Psoas muscle (tissue), 8 donors: ENCODE measurements around the gene MRPS30. TPM values are rescaled to one million over a fixed set of nuclear protein-coding genes. Genes with fewer than 3 reads are reported as not detected.
"Not testable (repeated sequence)": the region's sequence is repeated elsewhere in the genome, so short reads cannot be mapped to it uniquely, and the experiment has no call there.

Source experiments
- ATAC-seq, 4 donors: fragments of 200-7000 bp; cut with Tn5 transposase; one replicate each; pipeline ENCODE4 v1.9.1; 2020; ENCODE audit warnings: moderate library complexity in 3 of 4, mild to moderate bottlenecking in 2 of 4
- DNase-seq, 2 donors: peaks; one replicate each; pipeline ENCODE4 v3.0.0-alpha.2; 2020
- H3K27ac ChIP-seq: fragments of 200-600 bp; one replicate; pipeline ENCODE4 v1.8.0; 2022
- H3K27me3 ChIP-seq, 3 donors: fragments of 200-600 bp in 1 of 3; one replicate each; pipeline versions ENCODE4 v1.6.1 to v1.8.0; 2013 to 2022; ENCODE audit warnings: low read length in 2 of 3, mild to moderate bottlenecking in 2 of 3, moderate library complexity in 1 of 3; ENCODE audit not compliant: insufficient read depth in 3 of 3
- H3K36me3 ChIP-seq, 2 donors: fragments of 200-600 bp in 1 of 2; one replicate each; pipeline versions ENCODE4 v1.6.1 to v1.8.0; 2013 to 2022; ENCODE audit warnings: low read depth in 1 of 2, mild to moderate bottlenecking in 1 of 2, moderate library complexity in 1 of 2; ENCODE audit not compliant: insufficient read depth in 1 of 2
- H3K4me1 ChIP-seq: fragments of 200-600 bp; one replicate; pipeline ENCODE4 v1.8.0; 2022
- H3K4me3 ChIP-seq: fragments of 200-600 bp; one replicate; pipeline ENCODE4 v1.8.0; 2022; ENCODE audit warnings: mild to moderate bottlenecking
- H3K9me3 ChIP-seq: fragments of 200-600 bp; one replicate; pipeline ENCODE4 v1.8.0; 2022
- WGBS, 3 donors: extraction: QIAGEN DNeasy Blood & Tissue Kit; methylation state at CpG; one replicate each; pipeline versions ENCODE4 v1.1.6 to v1.1.7; 2013; 5-methylcytosine and 5-hydroxymethylcytosine counted together
- intact Hi-C, 2 donors: fragments of 100-400 bp; cut with DNase I; formaldehyde crosslinking; loops; one replicate each; pipeline versions ENCODE4 v1.11.0 to v1.14.2; 2022
- polyA plus RNA-seq, 3 donors: library from polyadenylated mRNA; stranded (reverse); fragments of 200-250 nt; gene quantifications; one replicate each; pipeline ENCODE4 v1.2.3, GENCODE V29; 2013
- total RNA-seq, 4 donors: library from RNA; stranded (reverse); fragmentation: NEBNext Ultra II Directional in 2 of 4; extraction: Animal tissue kit (Norgen Biotek cat#: 25700) in 2 of 4; gene quantifications; one replicate each; pipeline versions ENCODE4 v1.2.1 to v1.2.4, GENCODE V29; 2021 to 2023
- TF ChIP-seq, protein P1 (sequence below): fragments of 200-600 bp; IDR thresholded peaks from one replicate; pipeline ENCODE4 v1.8.0; 2022; ENCODE audit warnings: antibody characterized with exemption
- donor health status: healthy with polysubstance abuse.
- donor health status: DM: no; HTN: no; CAD: no; lungs with moderate emphysema.
- donor health status: Bipolar disorder and iron deficiency.
- donor health status: healthy.
- donor health status: DM: yes; HTN: yes; CAD: no.
- donor health status: DM: no; HTN: no; CAD: no.
- donor health status: DM: no; HTN: no; CAD: no.
- donor health status: DM: yes; HTN: yes; CAD: no.

The MRPS30 gene
- total and polyA plus RNA-seq, 7 donors, result 41.4 to 105 (median 72.2) TPM

DNA sequence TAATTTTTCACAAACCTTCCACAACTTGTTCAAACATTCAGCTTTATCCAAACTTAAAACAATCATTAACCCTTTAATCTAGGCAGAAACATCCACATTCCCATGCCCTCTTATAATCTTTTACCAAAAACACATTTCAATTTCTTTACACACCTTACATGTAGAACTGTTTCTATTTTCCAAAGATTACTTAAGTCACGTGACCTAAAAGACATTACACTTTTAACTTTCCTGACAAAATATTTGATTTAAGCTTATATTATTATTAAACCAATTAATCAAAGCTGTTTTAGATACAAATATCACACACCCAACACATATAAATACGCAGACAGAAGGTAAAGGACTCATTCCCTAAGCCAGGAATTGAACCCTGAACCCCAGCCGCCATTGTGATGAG, 21.0 kb upstream of the MRPS30 start:
- WGBS, 3 donors, result 93 to 98% (median 94%) methylated on average over 3 of the region's 3 CpGs
- H3K27me3 ChIP-seq, result no peaks in the 10 kb centered on the region
- intact Hi-C loops, result no loop called here
- DNase-seq (no peak), ATAC-seq (no peak)
- H3K27ac ChIP-seq, result no peak overlapping the region
- no peaks in the 10 kb centered on the region for H3K36me3 ChIP-seq
- no peaks in the 10 kb centered on the region for H3K9me3 ChIP-seq
- TF ChIP-seq, protein P1, sequence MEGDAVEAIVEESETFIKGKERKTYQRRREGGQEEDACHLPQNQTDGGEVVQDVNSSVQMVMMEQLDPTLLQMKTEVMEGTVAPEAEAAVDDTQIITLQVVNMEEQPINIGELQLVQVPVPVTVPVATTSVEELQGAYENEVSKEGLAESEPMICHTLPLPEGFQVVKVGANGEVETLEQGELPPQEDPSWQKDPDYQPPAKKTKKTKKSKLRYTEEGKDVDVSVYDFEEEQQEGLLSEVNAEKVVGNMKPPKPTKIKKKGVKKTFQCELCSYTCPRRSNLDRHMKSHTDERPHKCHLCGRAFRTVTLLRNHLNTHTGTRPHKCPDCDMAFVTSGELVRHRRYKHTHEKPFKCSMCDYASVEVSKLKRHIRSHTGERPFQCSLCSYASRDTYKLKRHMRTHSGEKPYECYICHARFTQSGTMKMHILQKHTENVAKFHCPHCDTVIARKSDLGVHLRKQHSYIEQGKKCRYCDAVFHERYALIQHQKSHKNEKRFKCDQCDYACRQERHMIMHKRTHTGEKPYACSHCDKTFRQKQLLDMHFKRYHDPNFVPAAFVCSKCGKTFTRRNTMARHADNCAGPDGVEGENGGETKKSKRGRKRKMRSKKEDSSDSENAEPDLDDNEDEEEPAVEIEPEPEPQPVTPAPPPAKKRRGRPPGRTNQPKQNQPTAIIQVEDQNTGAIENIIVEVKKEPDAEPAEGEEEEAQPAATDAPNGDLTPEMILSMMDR, result no peak
- no peak overlapping the region for H3K4me3 ChIP-seq
- H3K4me1 ChIP-seq, result no peaks in the 10 kb centered on the region

DNA sequence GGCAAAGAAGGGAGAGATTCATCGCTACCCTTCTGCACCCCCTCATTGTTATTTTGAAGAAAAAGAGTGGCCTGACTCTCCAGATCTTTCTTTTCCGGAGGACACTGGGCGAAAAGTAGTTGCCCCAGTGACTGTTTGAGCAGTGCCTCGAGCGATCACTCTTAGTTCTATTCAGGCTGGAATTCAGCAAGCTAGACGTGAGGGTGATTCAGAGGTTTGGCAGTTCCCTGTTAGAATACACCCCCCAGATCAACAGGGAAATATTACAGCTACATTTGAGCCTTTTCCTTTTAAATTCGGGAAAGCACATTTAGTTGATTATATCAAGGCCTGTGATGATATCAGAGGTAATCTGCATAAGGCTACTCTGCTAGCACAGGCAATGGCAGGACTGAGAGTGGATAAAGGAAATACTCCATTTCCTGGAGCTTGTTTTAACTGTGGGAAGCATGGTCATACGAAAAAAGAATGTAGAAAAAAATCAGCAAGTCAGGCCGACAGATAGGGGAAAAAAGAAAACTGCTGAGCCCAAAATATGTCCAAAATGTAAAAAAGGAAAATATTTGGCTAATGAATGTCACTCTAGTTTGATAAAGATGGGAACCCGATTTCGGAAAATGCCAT, 19.3 kb upstream of the MRPS30 start:
- intact Hi-C loops, H3K27me3 ChIP-seq, H3K4me1 ChIP-seq, DNase-seq, ATAC-seq, H3K27ac ChIP-seq, H3K36me3 ChIP-seq, H3K9me3 ChIP-seq, H3K4me3 ChIP-seq: not testable (repeated sequence)
- 79 to 85% (median 81%) methylated on average over 11 of the region's 11 CpGs for WGBS, 3 donors

DNA sequence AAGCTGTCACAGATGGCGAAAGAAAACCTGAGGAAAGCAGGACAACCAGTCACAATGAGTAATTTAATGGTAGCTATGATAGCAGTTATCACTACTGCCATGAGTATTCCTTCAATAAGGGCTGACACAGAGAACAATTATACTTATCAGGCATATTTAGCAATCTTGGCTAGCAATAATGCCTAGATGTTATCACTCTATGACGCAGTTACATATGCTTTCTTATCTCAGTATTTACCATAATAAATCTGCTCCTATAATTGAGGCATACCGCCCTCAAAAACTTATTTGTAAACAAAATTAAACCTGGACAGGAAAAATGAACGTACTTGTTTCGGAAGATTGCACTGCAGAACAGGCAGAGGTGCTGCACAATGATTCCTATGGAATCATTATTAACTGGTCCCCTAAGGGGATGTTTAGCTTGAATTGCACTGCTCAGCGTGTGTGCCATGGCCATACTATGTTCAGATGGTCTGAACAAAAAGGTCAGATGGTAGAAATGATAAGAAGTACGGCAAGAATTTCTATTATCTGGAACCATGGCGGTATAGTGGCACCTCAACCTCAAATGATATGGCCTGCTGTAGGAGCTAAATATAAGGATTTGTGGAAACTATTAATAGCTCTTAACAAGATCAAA, 16.6 kb upstream of the MRPS30 start:
- H3K4me3 ChIP-seq, ATAC-seq, H3K27ac ChIP-seq, H3K4me1 ChIP-seq, H3K9me3 ChIP-seq, H3K27me3 ChIP-seq, intact Hi-C loops, DNase-seq, H3K36me3 ChIP-seq: not testable (repeated sequence)
- WGBS, 3 donors, result 94 to 97% (median 96%) methylated on average over 8 of the region's 8 CpGs

DNA sequence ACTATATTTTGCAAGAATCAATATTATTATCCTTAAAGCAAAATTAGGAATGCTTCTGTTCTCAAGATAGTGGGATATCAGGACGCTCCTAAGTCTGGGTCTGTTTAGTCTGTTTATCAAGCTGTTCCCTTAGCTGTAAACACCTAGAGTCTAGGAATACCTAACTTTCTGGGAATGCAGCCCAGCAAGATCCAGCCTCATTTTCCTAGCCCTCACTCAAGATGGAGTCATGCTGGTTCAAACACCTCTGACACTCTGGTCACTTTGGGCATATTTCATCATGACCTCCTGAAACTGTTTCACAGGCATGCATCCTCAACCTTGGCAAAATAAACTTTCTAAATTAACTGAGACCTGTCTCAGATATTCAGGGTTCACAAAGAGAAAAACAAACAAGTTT, 14.4 kb upstream of the MRPS30 start:
- Histone ChIP-seq H3K4me3 (no peak overlapping the region), H3K9me3 (no peaks in the 10 kb centered on the region), H3K4me1 (no peaks in the 10 kb centered on the region), H3K27me3 (no peaks in the 10 kb centered on the region), H3K36me3 (no peaks in the 10 kb centered on the region), H3K27ac (no peak overlapping the region)
- WGBS, 3 donors, result 96% methylated on average over 1 of the region's 1 CpG
- DNase-seq (no peak), ATAC-seq (no peak)
- intact Hi-C loops, result no loop called here
- TF ChIP-seq, protein P1, result no peak

DNA sequence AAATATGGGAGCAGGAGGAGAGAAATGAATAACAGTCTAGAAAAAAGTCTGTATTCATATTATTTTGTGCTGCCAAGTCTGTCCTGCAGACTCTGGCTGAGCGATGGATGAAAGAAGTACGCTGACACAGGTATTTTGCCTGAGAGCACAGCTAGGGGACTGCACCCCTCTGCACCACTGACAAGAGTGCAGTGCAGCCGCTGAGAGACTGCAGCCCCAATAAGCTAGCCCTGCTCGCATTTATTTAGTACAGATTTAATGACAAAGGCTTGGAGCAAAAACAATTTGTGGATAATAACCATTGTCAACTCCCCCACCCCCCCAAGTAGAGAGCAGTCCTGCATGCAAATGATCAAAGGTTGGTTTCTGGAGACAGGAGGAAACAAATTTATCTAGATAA, 13.3 kb upstream of the MRPS30 start:
- no peaks in the 10 kb centered on the region for H3K27me3 ChIP-seq
- no peak overlapping the region for H3K27ac ChIP-seq
- WGBS, 3 donors, result 95 to 99% (median 98%) methylated on average over 4 of the region's 4 CpGs
- DNase-seq, result no peak
- no peak overlapping the region for H3K4me3 ChIP-seq
- H3K9me3 ChIP-seq, result no peaks in the 10 kb centered on the region
- H3K4me1 ChIP-seq, result no peaks in the 10 kb centered on the region
- intact Hi-C loops, result no loop called here
- no peak for ATAC-seq
- TF ChIP-seq, protein P1, result no peak
- no peaks in the 10 kb centered on the region for H3K36me3 ChIP-seq
